Natural killer cell (primary cell): Measurements from ENCODE around the gene ARMC10. TPM values are rescaled to one million over a fixed set of nuclear protein-coding genes. Genes with fewer than 3 reads are reported as not detected.
A peak's percentile ranks its signal among the peaks of the same experiment; 100 is the strongest.

Source experiments
- ATAC-seq, 3 donors: fragments of 150-1000 bp in 2 of 3; fragments of 200-7000 bp in 1 of 3; cut with Tn5 transposase; 1 replicate in 1 of 3; 2 replicates in 2 of 3; pipeline ENCODE4 v1.10.0; 2021; ENCODE audit warnings: mild to moderate bottlenecking in 2 of 3, moderate library complexity in 2 of 3
- DNase-seq, 2 donors: peaks; one replicate each; pipeline versions ENCODE4 v3.0.0 to v3.0.0-alpha.2; 2013 to 2021; ENCODE audit warnings: mixed read lengths in 1 of 2
- H3K27ac ChIP-seq: one replicate; pipeline ENCODE4 v1.5.1; 2013; ENCODE audit warnings: mild to moderate bottlenecking, low read length
- H3K27me3 ChIP-seq: one replicate; pipeline ENCODE4 v1.6.1; 2013; ENCODE audit warnings: low read length; ENCODE audit not compliant: control insufficient read depth, insufficient read depth
- H3K36me3 ChIP-seq: one replicate; pipeline ENCODE4 v1.6.1; 2013; ENCODE audit warnings: low read length; ENCODE audit not compliant: control insufficient read depth, insufficient read depth
- H3K4me1 ChIP-seq: one replicate; pipeline ENCODE4 v1.6.1; 2013; ENCODE audit warnings: low read length; ENCODE audit not compliant: control insufficient read depth, insufficient read depth
- H3K4me3 ChIP-seq: one replicate; pipeline ENCODE4 v1.5.1; 2013; ENCODE audit warnings: low read length
- H3K9me3 ChIP-seq: one replicate; pipeline ENCODE4 v1.6.1; 2013; ENCODE audit warnings: low read length; ENCODE audit not compliant: control insufficient read depth, insufficient read depth
- H3K27ac Mint-ChIP-seq, 2 donors: one replicate each; pipeline ENCODE4 v1.8.0; 2022; ENCODE audit warnings: mild to moderate bottlenecking in 2 of 2, mixed read lengths in 2 of 2, moderate library complexity in 1 of 2
- H3K27me3 Mint-ChIP-seq, 2 donors: one replicate each; pipeline ENCODE4 v1.8.0; 2022; ENCODE audit warnings: low read depth in 2 of 2, mixed read lengths in 2 of 2
- H3K36me3 Mint-ChIP-seq: one replicate; pipeline ENCODE4 v1.8.0; 2022; ENCODE audit warnings: mixed read lengths
- H3K4me1 Mint-ChIP-seq, 2 donors: one replicate each; pipeline ENCODE4 v1.8.0; 2022; ENCODE audit warnings: mixed read lengths in 2 of 2
- H3K4me3 Mint-ChIP-seq: one replicate; pipeline ENCODE4 v1.8.0; 2022; ENCODE audit warnings: mild to moderate bottlenecking, moderate library complexity, mixed read lengths
- H3K9me3 Mint-ChIP-seq, 2 donors: one replicate each; pipeline ENCODE4 v1.8.0; 2022; ENCODE audit warnings: mixed read lengths in 2 of 2
- WGBS: methylation state at CpG from one replicate; pipeline ENCODE4 v1.1.7; 2013; ENCODE audit warnings: missing lambda C conversion rate; ENCODE audit not compliant: insufficient coverage; 5-methylcytosine and 5-hydroxymethylcytosine counted together
- intact Hi-C: fragments of 100-400 bp; cut with micrococcal nuclease; formaldehyde crosslinking; loops from one replicate; pipeline ENCODE4 v1.14.2; 2022
- total RNA-seq, 4 donors: library from RNA; stranded (reverse); fragments of 120-200 nt in 1 of 4; gene quantifications; one replicate each; pipeline versions ENCODE4 v1.2.3 to v1.2.4, GENCODE V29; 2013 to 2022
- TF ChIP-seq, protein P1 (sequence below): fragments of 200-600 bp; IDR thresholded peaks from one replicate; pipeline ENCODE4 v1.8.0; 2022; ENCODE audit warnings: antibody characterized with exemption

The ARMC10 gene
- total RNA-seq, 3 donors from 2014 or later (not counting 1 experiment from before 2014, with no cell fraction given), result 15.0 to 17.2 (median 15.4) TPM

DNA sequence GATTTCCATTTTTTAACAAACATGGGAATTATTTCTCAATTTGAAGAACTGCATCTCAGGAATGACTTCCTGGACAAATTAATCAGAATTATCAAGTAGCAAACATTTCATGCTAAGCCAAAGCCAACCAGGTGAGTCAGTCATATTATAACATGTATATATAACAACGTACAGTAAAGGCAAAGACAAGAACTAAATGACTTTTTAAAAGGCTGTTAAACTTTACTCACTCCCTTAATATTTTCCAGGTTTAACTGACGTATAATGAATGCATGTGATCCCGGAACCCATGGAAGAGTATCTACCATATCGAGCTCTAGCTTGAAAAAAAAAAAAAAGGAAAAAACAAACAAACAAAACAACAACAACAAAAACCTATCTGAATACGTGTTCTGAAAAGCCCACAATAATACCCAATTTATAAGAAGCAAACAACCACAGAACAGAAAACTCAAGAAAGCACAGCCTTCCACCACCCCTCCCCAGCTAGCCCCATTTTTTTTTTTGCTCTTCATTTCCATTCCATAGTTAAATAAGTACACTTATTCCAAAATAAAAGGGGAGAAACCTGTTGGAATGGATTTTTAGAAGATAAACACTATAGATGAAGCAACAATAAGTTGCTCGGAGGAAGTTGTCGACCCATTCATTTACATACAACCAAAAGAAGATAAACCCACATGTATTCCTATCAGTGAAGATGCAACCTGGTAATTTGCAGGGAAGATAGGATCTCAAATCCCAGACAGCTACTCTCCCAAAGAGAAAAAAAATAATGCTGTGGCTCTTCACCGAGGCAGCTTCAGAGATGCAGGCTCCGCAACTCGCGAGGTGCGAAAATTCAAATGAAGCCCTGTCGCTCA is 73.4 kb downstream of the ARMC10 start:
- DNase-seq (no peak), ATAC-seq (no peak)
- TF ChIP-seq, protein P1, sequence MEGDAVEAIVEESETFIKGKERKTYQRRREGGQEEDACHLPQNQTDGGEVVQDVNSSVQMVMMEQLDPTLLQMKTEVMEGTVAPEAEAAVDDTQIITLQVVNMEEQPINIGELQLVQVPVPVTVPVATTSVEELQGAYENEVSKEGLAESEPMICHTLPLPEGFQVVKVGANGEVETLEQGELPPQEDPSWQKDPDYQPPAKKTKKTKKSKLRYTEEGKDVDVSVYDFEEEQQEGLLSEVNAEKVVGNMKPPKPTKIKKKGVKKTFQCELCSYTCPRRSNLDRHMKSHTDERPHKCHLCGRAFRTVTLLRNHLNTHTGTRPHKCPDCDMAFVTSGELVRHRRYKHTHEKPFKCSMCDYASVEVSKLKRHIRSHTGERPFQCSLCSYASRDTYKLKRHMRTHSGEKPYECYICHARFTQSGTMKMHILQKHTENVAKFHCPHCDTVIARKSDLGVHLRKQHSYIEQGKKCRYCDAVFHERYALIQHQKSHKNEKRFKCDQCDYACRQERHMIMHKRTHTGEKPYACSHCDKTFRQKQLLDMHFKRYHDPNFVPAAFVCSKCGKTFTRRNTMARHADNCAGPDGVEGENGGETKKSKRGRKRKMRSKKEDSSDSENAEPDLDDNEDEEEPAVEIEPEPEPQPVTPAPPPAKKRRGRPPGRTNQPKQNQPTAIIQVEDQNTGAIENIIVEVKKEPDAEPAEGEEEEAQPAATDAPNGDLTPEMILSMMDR, result no peak
- Histone ChIP-seq H3K27ac (peak overlapping the region; percentile 90), H3K4me1 (peaks cover 12% of the 10 kb centered on the region), H3K36me3 (no peaks in the 10 kb centered on the region), H3K27me3 (no peaks in the 10 kb centered on the region), H3K4me3 (peak overlapping the region; percentile 99), H3K9me3 (no peaks in the 10 kb centered on the region)
- intact Hi-C loops, result loop anchor here (2.0 kb wide), 1 partner anchor 74 kb away; the partner anchor contains the start of genes ARMC10 and FBXL13
- Mint-ChIP-seq H3K4me3 (peak overlapping the region; percentile 93), H3K9me3 (no peaks in the 10 kb centered on the region), H3K4me1 (peaks cover 36 to 37% of the 10 kb centered on the region in 2 donors), H3K36me3 (peaks cover 6% of the 10 kb centered on the region), H3K27me3 (no peaks in the 10 kb centered on the region), H3K27ac (peak overlapping the region; percentile 85 to 94)
- 4% methylated on average over 10 of the region's 13 CpGs for WGBS

Other genes starting within 250 kb of the ARMC10 start
- under 1 TPM in 1 of 3 donors, not detected in 2; 0.63 TPM for gene LRRC17, start 162.1 kb upstream of the ARMC10 start, total RNA-seq
- under 1 TPM; 0.70 to 0.89 (median 0.85) TPM for gene FBXL13, start 344 bp upstream of the ARMC10 start, total RNA-seq
- gene NAPEPLD, start 74.0 kb downstream of the ARMC10 start, total RNA-seq, result 1 to 10 TPM; 5.3 to 6.7 (median 5.9) TPM
- gene PMPCB, start 222.3 kb downstream of the ARMC10 start, total RNA-seq, result 10 to 100 TPM; 65.4 to 77.9 (median 75.9) TPM